Ectodermal cell (in vitro differentiated cells): ENCODE results near the gene CAPN2.

Experiments
- H3K27ac ChIP-seq: 2 replicates; pipeline ENCODE4 v1.7.0; 2013; ENCODE audit warnings: mild to moderate bottlenecking, low read depth, low read length; ENCODE audit not compliant: insufficient read depth, poor library complexity, severe bottlenecking
- H3K27me3 ChIP-seq: 2 replicates; pipeline ENCODE4 v1.7.0; 2013; ENCODE audit warnings: mild to moderate bottlenecking, low read length; ENCODE audit not compliant: insufficient read depth, control insufficient read depth, poor library complexity, severe bottlenecking
- H3K36me3 ChIP-seq: one replicate; pipeline ENCODE4 v1.7.0; 2013; ENCODE audit warnings: low read length; ENCODE audit not compliant: control insufficient read depth, insufficient read depth
- H3K4me1 ChIP-seq: one replicate; pipeline ENCODE4 v1.7.0; 2013; ENCODE audit warnings: low read length; ENCODE audit not compliant: control insufficient read depth, insufficient read depth
- H3K4me3 ChIP-seq: 2 replicates; pipeline ENCODE4 v1.7.0; 2013; ENCODE audit warnings: low read depth, low read length, control low read depth; ENCODE audit not compliant: insufficient read depth
- H3K9me3 ChIP-seq: 2 replicates; pipeline ENCODE4 v1.7.0; 2013; ENCODE audit warnings: mild to moderate bottlenecking, low read length, moderate library complexity; ENCODE audit not compliant: control insufficient read depth
- WGBS, 2 experiments: methylation state at CpG; one replicate each; pipeline ENCODE4 v1.1.7; 2013; ENCODE audit warnings: missing lambda C conversion rate in 2 of 2; 5-methylcytosine and 5-hydroxymethylcytosine counted together

The CAPN2 gene

DNA sequence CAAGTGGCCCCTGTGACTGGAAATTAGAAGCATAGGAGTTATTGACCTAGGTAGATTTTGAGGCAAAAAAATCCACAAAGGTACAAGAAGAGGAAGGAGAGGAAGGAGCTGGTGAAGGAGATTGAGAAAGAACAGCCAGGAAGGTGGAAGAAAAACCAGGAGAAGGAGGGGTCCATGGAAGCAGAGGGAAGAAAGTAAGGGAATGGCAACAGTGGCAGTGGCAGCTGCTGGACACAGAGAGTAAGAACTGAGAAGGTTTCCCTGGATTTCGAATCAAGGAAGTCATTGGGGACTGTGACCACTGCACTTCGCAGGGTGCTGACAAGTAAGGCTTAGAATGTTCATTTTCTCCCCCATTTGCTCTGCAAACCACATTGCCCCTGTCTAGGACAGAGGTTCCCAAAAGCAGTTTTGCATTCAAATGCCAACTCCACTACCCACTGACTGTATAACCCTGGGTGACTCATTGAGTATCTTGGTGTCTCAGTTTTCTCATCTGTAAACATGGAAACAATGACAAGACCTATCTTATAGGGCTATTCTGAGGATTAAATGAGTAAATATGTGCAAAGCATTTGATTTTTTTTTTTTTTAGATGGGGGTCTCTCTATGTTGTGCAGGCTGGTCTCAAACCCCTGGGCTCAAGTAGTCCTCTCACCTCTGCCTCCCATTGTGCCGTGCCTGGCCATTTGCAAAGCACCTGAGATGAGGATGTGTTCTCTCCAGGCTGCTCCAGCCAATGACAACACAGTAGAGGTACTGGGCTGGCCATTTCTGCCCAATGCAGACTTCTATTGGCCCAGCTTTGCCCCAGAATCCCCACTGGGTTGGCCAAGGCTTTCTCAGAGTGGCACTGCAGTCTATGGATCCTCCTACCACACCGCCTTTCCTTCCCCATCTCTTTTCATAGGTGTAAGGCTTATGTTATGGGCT lies 9.3 kb upstream of the CAPN2 start:
- Histone ChIP-seq H3K9me3 (no peaks in the 10 kb centered on the region), H3K27ac (no peak overlapping the region), H3K4me1 (peaks cover 16% of the 10 kb centered on the region), H3K4me3 (no peak overlapping the region), H3K27me3 (no peaks in the 10 kb centered on the region), H3K36me3 (no peaks in the 10 kb centered on the region)
- WGBS, 2 experiments = 90 to 91% methylated on average over 4 of the region's 4 CpGs

- H3K4me3 ChIP-seq = no peak overlapping the region
- H3K4me1 ChIP-seq = peaks cover 16% of the 10 kb centered on the region
- 78 to 79% methylated on average over 1 of the region's 1 CpG for WGBS, 2 experiments
- no peaks in the 10 kb centered on the region for H3K27me3 ChIP-seq
- H3K36me3 ChIP-seq = no peaks in the 10 kb centered on the region
- H3K27ac ChIP-seq = no peak overlapping the region
- H3K9me3 ChIP-seq = no peaks in the 10 kb centered on the region
Measured at GRCh38 chr1:223703668-223704013, 8.7 kb upstream of the CAPN2 start.

DNA sequence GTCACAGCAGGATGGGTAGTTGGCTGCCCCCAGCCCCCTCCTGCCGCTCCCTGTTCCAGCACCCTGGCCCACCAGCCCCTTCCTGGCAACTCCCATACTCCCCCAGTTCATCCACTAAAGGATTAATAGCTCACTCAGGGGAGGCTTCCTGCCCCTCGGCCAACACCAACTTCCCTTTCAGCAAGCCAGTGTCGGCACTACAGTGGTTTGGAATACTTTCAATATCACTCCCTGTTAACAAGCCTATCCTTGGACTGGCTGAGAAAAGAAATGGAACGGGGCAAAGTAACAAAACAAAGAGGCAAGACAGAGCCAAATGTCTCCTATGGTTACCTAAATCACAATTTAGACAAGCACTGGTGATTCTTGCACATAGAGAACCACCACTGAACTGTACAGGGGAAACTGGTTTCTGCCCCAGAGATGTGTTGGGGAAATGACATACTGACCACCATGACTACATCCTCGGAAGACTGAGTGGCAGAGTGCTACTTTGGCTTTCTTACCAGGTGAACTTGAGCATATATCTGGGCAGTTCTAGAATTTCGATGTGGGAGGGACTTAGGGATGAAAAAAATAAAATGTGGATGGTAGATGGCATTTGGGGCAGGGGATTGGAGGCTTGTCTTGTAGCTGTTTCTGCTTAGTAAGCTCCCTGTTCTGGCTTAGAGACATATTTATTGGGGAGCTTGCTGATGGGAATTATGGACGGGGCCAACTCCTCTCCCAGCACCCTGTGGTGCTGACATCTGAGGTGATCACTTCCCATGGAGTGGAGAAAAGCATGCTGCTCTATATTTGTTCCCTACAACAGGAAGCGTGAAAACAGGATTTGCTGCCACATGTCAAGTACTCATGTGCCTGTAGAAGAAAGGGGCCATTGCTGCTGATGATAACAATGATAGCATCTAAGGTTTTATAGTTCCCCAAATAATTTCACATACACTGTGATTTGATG lies 7.1 kb upstream of the CAPN2 start:
- no peaks in the 10 kb centered on the region for H3K9me3 ChIP-seq
- H3K4me1 ChIP-seq = peaks cover 16% of the 10 kb centered on the region
- H3K27me3 ChIP-seq = no peaks in the 10 kb centered on the region
- H3K36me3 ChIP-seq = no peaks in the 10 kb centered on the region
- no peak overlapping the region for H3K4me3 ChIP-seq
- 84 to 92% methylated on average over 8 of the region's 8 CpGs for WGBS, 2 experiments
- H3K27ac ChIP-seq = no peak overlapping the region

- 78 to 82% methylated on average over 12 of the region's 12 CpGs for WGBS, 2 experiments
- Histone ChIP-seq H3K9me3 (no peaks in the 10 kb centered on the region), H3K27ac (no peak overlapping the region), H3K4me1 (peaks cover 16% of the 10 kb centered on the region), H3K27me3 (no peaks in the 10 kb centered on the region), H3K4me3 (no peak overlapping the region), H3K36me3 (no peaks in the 10 kb centered on the region)
Measured at GRCh38 chr1:223706077-223706973, 6.0 kb upstream of the CAPN2 start.

DNA sequence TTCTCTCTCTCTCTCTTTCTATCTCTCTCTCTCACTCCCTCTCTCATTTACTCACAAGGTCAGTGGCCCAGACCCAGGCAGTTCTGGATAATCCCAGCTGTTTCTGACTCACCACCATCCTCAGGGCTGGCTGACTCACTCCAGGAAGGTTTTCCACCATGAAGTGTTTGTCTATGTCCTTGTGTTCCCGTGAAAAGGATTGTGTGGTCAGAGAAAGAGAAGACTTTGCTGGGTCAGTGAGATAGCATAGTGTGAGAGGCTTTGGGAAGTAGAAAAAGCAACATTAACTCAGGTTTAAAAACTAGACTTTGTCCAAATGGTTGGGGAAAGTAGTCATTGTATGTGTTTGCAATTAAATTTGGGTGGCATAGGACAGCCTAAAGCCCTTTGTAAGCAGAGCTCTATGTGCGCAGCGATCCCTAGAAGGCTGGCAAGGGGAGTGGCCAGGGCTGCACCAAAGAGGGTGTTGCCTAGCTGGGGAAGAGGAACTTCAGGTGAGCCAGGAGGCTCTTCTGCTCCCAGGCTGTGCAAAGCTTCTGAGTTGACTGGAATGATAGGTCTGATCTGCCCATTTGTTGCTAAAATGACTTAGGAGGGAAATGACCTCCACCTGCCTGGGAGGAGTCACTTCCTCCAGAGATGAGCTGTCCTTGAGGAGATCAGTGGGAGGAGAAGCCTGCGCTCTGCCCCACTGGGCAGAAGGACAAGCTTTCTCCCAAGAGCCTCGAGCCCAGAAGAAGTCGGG lies 4.9 kb upstream of the CAPN2 start:
- WGBS, 2 experiments = 69 to 78% methylated on average over 6 of the region's 6 CpGs
- H3K27me3 ChIP-seq = no peaks in the 10 kb centered on the region
- no peaks in the 10 kb centered on the region for H3K36me3 ChIP-seq
- no peak overlapping the region for H3K4me3 ChIP-seq
- H3K9me3 ChIP-seq = no peaks in the 10 kb centered on the region
- peaks cover 16% of the 10 kb centered on the region for H3K4me1 ChIP-seq
- no peak overlapping the region for H3K27ac ChIP-seq

GRCh38 chr1:223708001-223708359 lies 4.4 kb upstream of the CAPN2 start:
- H3K27ac ChIP-seq = no peak overlapping the region
- 92 to 94% methylated on average over 5 of the region's 5 CpGs for WGBS, 2 experiments
- H3K36me3 ChIP-seq = no peaks in the 10 kb centered on the region
- no peak overlapping the region for H3K4me3 ChIP-seq
- peaks cover 4% of the 10 kb centered on the region for H3K27me3 ChIP-seq
- H3K9me3 ChIP-seq = no peaks in the 10 kb centered on the region
- peaks cover 16% of the 10 kb centered on the region for H3K4me1 ChIP-seq

DNA sequence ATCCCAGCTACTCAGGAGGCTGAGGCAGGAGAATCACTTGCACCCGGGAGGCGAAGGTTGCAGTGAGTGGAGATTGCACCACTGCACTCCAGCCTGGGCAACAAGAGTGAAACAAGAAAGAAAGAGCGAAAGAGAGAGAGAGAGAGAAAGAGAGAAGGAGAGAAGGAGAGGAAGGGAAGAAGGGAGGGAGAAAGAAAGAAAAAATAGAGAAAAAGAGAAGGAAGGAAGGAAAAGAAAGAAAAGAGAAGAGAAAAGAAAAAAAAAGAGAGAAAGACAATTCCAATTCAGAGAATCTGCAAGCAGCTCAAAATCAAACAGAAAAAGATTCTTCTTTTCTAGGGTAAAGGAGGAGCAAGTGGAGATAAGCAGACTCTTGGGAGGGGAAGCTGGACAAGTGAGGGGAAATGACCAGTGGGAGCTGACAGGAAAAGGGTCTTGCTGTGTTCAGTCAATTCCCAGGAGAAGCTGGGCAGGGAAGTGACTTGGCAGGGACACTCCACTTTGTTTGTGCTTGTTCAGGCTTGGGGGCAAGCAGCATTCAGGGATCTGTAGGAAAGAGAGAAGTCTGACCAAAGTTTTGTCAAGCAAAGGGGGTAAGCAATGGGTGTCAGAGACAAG lies 3.6 kb upstream of the CAPN2 start:
- Histone ChIP-seq H3K4me3 (no peak overlapping the region), H3K4me1 (peaks cover 20% of the 10 kb centered on the region), H3K27me3 (peaks cover 7% of the 10 kb centered on the region), H3K9me3 (no peaks in the 10 kb centered on the region), H3K36me3 (no peaks in the 10 kb centered on the region), H3K27ac (no peak overlapping the region)
- 96 to 98% methylated on average over 3 of the region's 3 CpGs for WGBS, 2 experiments

DNA sequence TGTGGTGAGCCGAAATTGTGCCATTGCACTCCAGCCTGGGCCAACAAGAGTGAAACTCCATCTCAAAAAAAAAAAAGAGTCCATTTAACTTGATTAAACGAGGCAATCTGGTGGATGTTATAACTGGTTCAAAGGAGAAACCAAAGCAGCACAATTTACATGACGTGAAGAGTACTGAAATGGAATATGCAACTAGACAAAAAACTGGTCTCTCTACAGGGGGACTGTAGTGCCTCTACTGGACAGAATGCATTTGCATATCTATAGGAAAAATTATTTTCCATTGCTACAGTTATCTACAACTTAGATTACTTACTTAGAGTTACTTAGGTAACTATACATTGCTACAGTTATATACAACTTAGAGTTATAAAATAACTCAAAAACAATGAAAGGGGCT lies 2.7 kb upstream of the CAPN2 start:
- no peaks in the 10 kb centered on the region for H3K36me3 ChIP-seq
- H3K4me1 ChIP-seq = peaks cover 20% of the 10 kb centered on the region
- H3K27me3 ChIP-seq = peaks cover 11% of the 10 kb centered on the region
- WGBS, 2 experiments = 94 to 97% methylated on average over 3 of the region's 3 CpGs
- H3K4me3 ChIP-seq = no peak overlapping the region
- no peaks in the 10 kb centered on the region for H3K9me3 ChIP-seq
- H3K27ac ChIP-seq = no peak overlapping the region
